Suprapubic skin (tissue), 3 donors: ENCODE results near the gene RETSAT.

Experiments
- EP300 ChIP-seq: sonication (generic); formaldehyde crosslinking; IDR thresholded peaks from one replicate; pipeline ENCODE4 v1.6.1; 2017; ENCODE audit warnings: antibody characterized with exemption
- TF ChIP-seq, protein P1 (sequence below), 2 donors: fragments of 200-600 bp in 1 of 2; fragments of 450-650 bp in 1 of 2; sonication (generic) in 1 of 2; IDR thresholded peaks; one replicate each; pipeline ENCODE4 v1.5.1; 2016 to 2019; ENCODE audit warnings: antibody characterized with exemption in 2 of 2, mild to moderate bottlenecking in 1 of 2, moderate library complexity in 1 of 2

GRCh38 chr2:85323351-85323987, 30.9 kb downstream of the RETSAT start:
- TF ChIP-seq, protein P1, sequence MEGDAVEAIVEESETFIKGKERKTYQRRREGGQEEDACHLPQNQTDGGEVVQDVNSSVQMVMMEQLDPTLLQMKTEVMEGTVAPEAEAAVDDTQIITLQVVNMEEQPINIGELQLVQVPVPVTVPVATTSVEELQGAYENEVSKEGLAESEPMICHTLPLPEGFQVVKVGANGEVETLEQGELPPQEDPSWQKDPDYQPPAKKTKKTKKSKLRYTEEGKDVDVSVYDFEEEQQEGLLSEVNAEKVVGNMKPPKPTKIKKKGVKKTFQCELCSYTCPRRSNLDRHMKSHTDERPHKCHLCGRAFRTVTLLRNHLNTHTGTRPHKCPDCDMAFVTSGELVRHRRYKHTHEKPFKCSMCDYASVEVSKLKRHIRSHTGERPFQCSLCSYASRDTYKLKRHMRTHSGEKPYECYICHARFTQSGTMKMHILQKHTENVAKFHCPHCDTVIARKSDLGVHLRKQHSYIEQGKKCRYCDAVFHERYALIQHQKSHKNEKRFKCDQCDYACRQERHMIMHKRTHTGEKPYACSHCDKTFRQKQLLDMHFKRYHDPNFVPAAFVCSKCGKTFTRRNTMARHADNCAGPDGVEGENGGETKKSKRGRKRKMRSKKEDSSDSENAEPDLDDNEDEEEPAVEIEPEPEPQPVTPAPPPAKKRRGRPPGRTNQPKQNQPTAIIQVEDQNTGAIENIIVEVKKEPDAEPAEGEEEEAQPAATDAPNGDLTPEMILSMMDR (IDR thresholded peaks at IDR 0.05), result no peak
- TF ChIP-seq EP300, result no peak
